Left lung (tissue), 14 donors: ENCODE data around the gene KDM6B. TPM values are rescaled to one million over a fixed set of nuclear protein-coding genes. Genes with fewer than 3 reads are reported as not detected.

ENCODE experiments used
- ATAC-seq: fragments of 200-7000 bp; cut with Tn5 transposase; one replicate; pipeline ENCODE4 v1.9.1; 2020; ENCODE audit warnings: moderate library complexity
- DNase-seq, 4 donors: peaks; one replicate each; pipeline ENCODE4 v3.0.0-alpha.2; 2013 to 2020
- H3K27ac ChIP-seq, 2 donors: fragments of 200-600 bp; sonication (generic) in 1 of 2; one replicate each; pipeline versions ENCODE4 v1.5.0 to v1.8.0; 2020 to 2021
- H3K27me3 ChIP-seq, 2 donors: fragments of 200-600 bp; sonication (generic) in 1 of 2; one replicate each; pipeline versions ENCODE4 v1.5.0 to v1.8.0; 2020 to 2021
- H3K36me3 ChIP-seq, 2 donors: fragments of 200-600 bp; sonication (generic) in 1 of 2; one replicate each; pipeline versions ENCODE4 v1.5.0 to v1.8.0; 2020 to 2021
- H3K4me1 ChIP-seq, 2 donors: fragments of 200-600 bp; one replicate each; pipeline ENCODE4 v1.8.0; 2021
- H3K4me3 ChIP-seq, 2 donors: fragments of 200-600 bp; sonication (generic) in 1 of 2; one replicate each; pipeline versions ENCODE4 v1.5.0 to v1.8.0; 2020 to 2021; ENCODE audit warnings: mild to moderate bottlenecking in 1 of 2
- H3K9me3 ChIP-seq, 2 donors: fragments of 200-600 bp; sonication (generic) in 1 of 2; one replicate each; pipeline versions ENCODE4 v1.5.0 to v1.8.0; 2020 to 2021
- CTCF ChIP-seq, 2 donors: fragments of 200-600 bp; sonication (generic) in 1 of 2; IDR thresholded peaks; one replicate each; pipeline versions ENCODE4 v1.5.0 to v1.8.0; 2021; ENCODE audit warnings: antibody characterized with exemption in 2 of 2
- intact Hi-C, 2 donors: fragments of 100-400 bp; cut with DNase I; formaldehyde crosslinking; loops; one replicate each; pipeline versions ENCODE4 v1.11.2 to v1.14.2; 2022
- long read RNA-seq, 12 donors: library from polyadenylated mRNA in 2 of 12; unstranded in 2 of 12; transcript quantifications; one replicate each; pipeline ENCODE4 v2.0.0 and lab custom pipeline, GENCODE V29; 2019 to 2026
- polyA plus RNA-seq, 6 donors: library from polyadenylated mRNA; unstranded; fragments of 120-200 nt; gene quantifications; one replicate each; pipeline ENCODE4 v1.2.1, GENCODE V29; 2013; ENCODE audit not compliant: insufficient read length in 6 of 6
- total RNA-seq, 2 donors: library from RNA; stranded (reverse); fragmentation: NEBNext Ultra II Directional; extraction: Animal tissue kit (Norgen Biotek cat#: 25700); gene quantifications; one replicate each; pipeline ENCODE4 v1.2.1, GENCODE V29; 2021
- donor health status: DM: no; HTN: yes; CAD: no.
- donor health status: DM: no; HTN: no; CAD: no.

Gene KDM6B
- 10 to 100 TPM; 37.6 to 49.2 TPM for total RNA-seq
- 10 to 100 TPM; 20.1 to 30.4 (median 24.4) TPM for polyA plus RNA-seq
- long read RNA-seq, donor 1, full-length matches to known transcripts: 1 of 13 reads
- long read RNA-seq, donor 1, partial matches to known transcripts: 12 of 13 reads
- long read RNA-seq, donor 1, other reads (novel, unspliced or antisense): 0 of 13 reads
- long read RNA-seq, donor 2, partial matches to known transcripts: 342 of 520 reads
- long read RNA-seq, donor 2, other reads (novel, unspliced or antisense): 178 of 520 reads
- long read RNA-seq, donor 3: 0 reads
- long read RNA-seq, donor 4, partial matches to known transcripts: 2 of 3 reads
- long read RNA-seq, donor 4, other reads (novel, unspliced or antisense): 1 of 3 reads
- long read RNA-seq, donor 5: 0 reads
- long read RNA-seq, donor 6, partial matches to known transcripts: 7 of 7 reads
- long read RNA-seq, donor 6, other reads (novel, unspliced or antisense): 0 of 7 reads
- long read RNA-seq, donor 7, partial matches to known transcripts: 19 of 19 reads
- long read RNA-seq, donor 7, other reads (novel, unspliced or antisense): 0 of 19 reads
- long read RNA-seq, donor 8, partial matches to known transcripts: 64 of 64 reads
- long read RNA-seq, donor 8, other reads (novel, unspliced or antisense): 0 of 64 reads
- long read RNA-seq, donor 9: 0 reads
- long read RNA-seq, donor 10: 0 reads
- long read RNA-seq, donor 11: 0 reads
- long read RNA-seq, donor 12, partial matches to known transcripts: 48 of 48 reads
- long read RNA-seq, donor 12, other reads (novel, unspliced or antisense): 0 of 48 reads

- H3K4me1 ChIP-seq: peaks cover 14 to 38% of the 10 kb centered on the region in 2 donors
- TF ChIP-seq CTCF (IDR thresholded peaks at IDR 0.05): peak in 1 of 2 donors; percentile 8
- intact Hi-C loops: no loop called here
- peak within 1 kb of the TSS; percentile 98 for H3K27ac ChIP-seq
- H3K36me3 ChIP-seq: no peaks in the 10 kb centered on the region
- peak; percentile 73 for ATAC-seq
- no peaks in the 10 kb centered on the region for H3K9me3 ChIP-seq
- H3K4me3 ChIP-seq: peak within 1 kb of the TSS; percentile 82 to 83
- no peaks in the 10 kb centered on the region for H3K27me3 ChIP-seq
- peak; percentile 92 to 98 (median 96) for DNase-seq
Measured at GRCh38 chr17:7833795-7834541, at the start of gene KDM6B. KDM6B (plus strand) TSS chr17:7834217; CDS start chr17:7845555, 11,338 bp downstream.

GRCh38 chr17:7786866-7787265 lies 47.2 kb upstream of the KDM6B start:
- DNase-seq (no peak), ATAC-seq (no peak)
- H3K4me1 ChIP-seq: no peaks in the 10 kb centered on the region
- H3K27me3 ChIP-seq: peaks cover 0 to 12% of the 10 kb centered on the region in 2 donors
- no peak overlapping the region for H3K27ac ChIP-seq
- intact Hi-C loops: no loop called here
- H3K4me3 ChIP-seq: no peak overlapping the region
- H3K36me3 ChIP-seq: no peaks in the 10 kb centered on the region
- no peaks in the 10 kb centered on the region for H3K9me3 ChIP-seq
- TF ChIP-seq CTCF (IDR thresholded peaks at IDR 0.05): no peak

GRCh38 chr17:7789131-7789530 lies 44.9 kb upstream of the KDM6B start:
- no peak for ATAC-seq
- TF ChIP-seq CTCF (IDR thresholded peaks at IDR 0.05): no peak
- intact Hi-C loops: no loop called here

GRCh38 chr17:7790150-7790549 lies 43.9 kb upstream of the KDM6B start:
- no peak for ATAC-seq
- Histone ChIP-seq H3K27ac (no peak overlapping the region), H3K9me3 (no peaks in the 10 kb centered on the region), H3K4me3 (no peak overlapping the region), H3K27me3 (no peaks in the 10 kb centered on the region), H3K4me1 (no peaks in the 10 kb centered on the region), H3K36me3 (no peaks in the 10 kb centered on the region)
- intact Hi-C loops: no loop called here
- TF ChIP-seq CTCF (IDR thresholded peaks at IDR 0.05): no peak
- no peak for DNase-seq

More at GRCh38 chr17:7789131-7789530, 44.9 kb upstream of the KDM6B start:
- DNase-seq: no peak
- H3K9me3 ChIP-seq: no peaks in the 10 kb centered on the region
- no peaks in the 10 kb centered on the region for H3K36me3 ChIP-seq
- H3K27ac ChIP-seq: no peak overlapping the region
- H3K4me1 ChIP-seq: no peaks in the 10 kb centered on the region
- no peak overlapping the region for H3K4me3 ChIP-seq
- H3K27me3 ChIP-seq: no peaks in the 10 kb centered on the region
